PFSK-1 (cell line): Measurements from ENCODE around the gene GNPTAB.

Source experiments
- FOXP2 ChIP-seq: optimal IDR thresholded peaks from 2 replicates; pipeline ENCODE3; 2011; ENCODE audit warnings: borderline replicate concordance, control low read depth, inconsistent platforms; ENCODE audit not compliant: insufficient read depth; ENCODE audit errors: extremely low read length, extremely low read depth
- POLR2AphosphoS5 ChIP-seq: IDR thresholded peaks from 2 replicates; pipeline ENCODE4 v1.6.1; 2012; ENCODE audit warnings: low read depth, mild to moderate bottlenecking, control low read depth, low read length, moderate library complexity
- REST ChIP-seq, 2 experiments: IDR thresholded peaks; 2 replicates each; pipeline versions ENCODE4 v1.6.1 to v1.8.0; 2011 to 2012; ENCODE audit warnings: low read depth in 2 of 2, low read length in 2 of 2, control low read depth in 1 of 2, inconsistent platforms in 1 of 2, mild to moderate bottlenecking in 1 of 2, moderate library complexity in 1 of 2; ENCODE audit not compliant: insufficient read depth in 1 of 2
- SIN3A ChIP-seq: IDR thresholded peaks from 2 replicates; pipeline ENCODE4 v1.6.1; 2012; ENCODE audit warnings: mild to moderate bottlenecking, low read length, moderate library complexity, borderline replicate concordance; ENCODE audit not compliant: insufficient read depth
- TAF1 ChIP-seq: IDR thresholded peaks from 2 replicates; pipeline ENCODE4 v1.6.1; 2012; ENCODE audit warnings: low read length, control low read depth, borderline replicate concordance; ENCODE audit not compliant: insufficient read depth

Gene GNPTAB

DNA sequence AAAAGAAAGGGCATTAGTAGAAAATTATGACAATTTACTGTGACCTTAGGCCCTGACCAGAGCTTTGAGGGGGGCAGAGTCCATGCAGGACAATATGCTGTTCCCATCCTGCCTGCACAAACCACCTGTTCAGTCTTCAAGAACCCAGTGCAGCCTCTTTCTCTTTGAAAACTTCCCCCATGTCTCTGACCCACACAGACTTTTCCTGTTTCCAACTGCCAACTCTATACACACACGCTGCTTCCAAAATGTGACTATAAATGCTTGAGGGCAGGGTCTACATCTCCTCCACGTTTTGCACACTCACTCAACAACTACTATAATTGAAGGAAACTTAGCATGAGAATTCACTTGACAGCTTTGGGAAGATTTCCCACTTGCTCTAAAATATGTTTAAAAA lies 54.9 kb downstream of the GNPTAB start:
- TF ChIP-seq TAF1 (no peak), REST (IDR thresholded peaks at IDR 0.05; ENCODE audit: insufficient read depth in 1 of 2, low read depth in 2 of 2, low read length in 2 of 2) (no peak), POLR2AphosphoS5 (no peak), FOXP2 (no peak), SIN3A (no peak)

DNA sequence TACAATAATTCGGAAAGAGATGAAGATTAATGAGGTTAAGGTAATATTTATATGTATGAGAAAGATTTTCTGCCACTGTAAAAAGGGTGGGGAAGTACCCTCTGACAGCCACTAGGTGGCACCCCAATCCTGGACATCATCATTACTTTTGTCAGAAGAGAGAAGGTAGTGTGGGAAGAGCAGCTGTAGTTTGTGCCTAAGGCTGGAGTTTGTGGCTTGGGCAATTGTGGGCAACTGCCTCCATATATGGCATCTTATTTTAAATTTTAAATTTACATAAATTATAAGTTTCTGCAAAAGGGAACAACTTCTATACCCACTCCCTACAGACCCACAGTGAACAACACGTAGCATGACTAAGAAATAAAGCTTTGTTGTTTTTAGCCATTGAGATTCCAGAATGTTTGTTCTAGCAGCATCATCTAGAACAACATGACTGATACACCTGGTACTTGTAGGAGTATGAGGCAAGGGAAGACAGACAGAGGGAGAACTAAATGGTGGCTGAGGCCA lies 57.1 kb downstream of the GNPTAB start:
- TF ChIP-seq REST (IDR thresholded peaks at IDR 0.05; ENCODE audit: insufficient read depth in 1 of 2, low read depth in 2 of 2, low read length in 2 of 2), result no peak
- TF ChIP-seq TAF1, result no peak
- no peak for TF ChIP-seq POLR2AphosphoS5
- TF ChIP-seq SIN3A, result no peak
- no peak for TF ChIP-seq FOXP2

DNA sequence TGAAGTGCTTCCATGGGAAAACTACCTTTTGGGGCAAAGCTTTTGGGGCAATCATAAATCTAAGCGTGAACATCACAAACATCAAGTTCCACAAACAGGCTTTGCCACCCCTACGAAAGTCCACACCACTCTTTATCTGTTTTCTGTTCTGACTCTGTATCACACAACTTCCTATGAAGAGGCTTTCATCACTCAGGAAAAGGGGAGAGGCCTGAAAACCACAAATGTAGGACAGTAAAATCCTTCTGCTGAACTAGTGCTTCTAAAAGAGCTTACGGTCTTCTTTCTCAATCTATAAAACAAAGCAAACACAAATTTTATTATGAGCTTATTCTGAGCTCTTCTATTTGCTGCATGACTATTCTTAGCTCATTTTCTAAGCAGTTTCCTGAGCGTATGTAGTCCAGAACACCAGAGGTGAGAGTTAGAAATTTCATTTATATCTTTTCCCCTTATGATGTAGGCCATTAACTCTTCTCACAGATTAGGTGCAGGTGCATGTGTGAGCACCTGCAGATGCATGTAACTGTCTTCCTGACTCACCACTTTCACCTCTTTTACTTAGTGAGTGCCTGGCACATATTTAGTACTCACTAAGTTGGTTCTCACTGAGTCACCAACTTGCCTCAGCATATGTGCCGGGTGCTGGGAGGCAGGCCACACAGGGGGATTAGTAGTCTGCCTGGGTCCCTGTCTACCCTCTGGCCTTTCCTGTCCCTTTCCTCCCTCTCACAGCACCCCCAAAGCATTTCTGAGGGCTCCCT lies 58.6 kb downstream of the GNPTAB start:
- TF ChIP-seq REST (IDR thresholded peaks at IDR 0.05; ENCODE audit: insufficient read depth in 1 of 2, low read depth in 2 of 2, low read length in 2 of 2), result no peak
- no peak for TF ChIP-seq TAF1
- TF ChIP-seq SIN3A, result no peak
- TF ChIP-seq FOXP2, result no peak
- TF ChIP-seq POLR2AphosphoS5, result no peak

- no peak for TF ChIP-seq TAF1
- TF ChIP-seq SIN3A, result no peak
- no peak for TF ChIP-seq FOXP2
- no peak for TF ChIP-seq POLR2AphosphoS5
- no peak for TF ChIP-seq REST (IDR thresholded peaks at IDR 0.05; ENCODE audit: insufficient read depth in 1 of 2, low read depth in 2 of 2, low read length in 2 of 2)
Measured at GRCh38 chr12:101769865-101770264, 60.9 kb downstream of the GNPTAB start.
